ENCODE data around the gene ZNF616.

GRCh38 chr19:52069653-52070052 lies 70.1 kb downstream of the ZNF616 start:
- TF ChIP-seq CTCF (IDR thresholded peaks at IDR 0.05) (no peak), POLR2A (IDR thresholded peaks at IDR 0.05) (no peak)

All from body of pancreas (tissue), 4 donors.